Stromal cell of bone marrow (primary cell): ENCODE measurements around the gene EIF4E.
"Not testable (repeated sequence)": the region's sequence is repeated elsewhere in the genome, so short reads cannot be mapped to it uniquely, and the experiment has no call there.

ENCODE experiments used
- DNase-seq: peaks from one replicate; pipeline ENCODE4 v3.0.0-alpha.2; 2012; ENCODE audit warnings: low read depth

Gene EIF4E

GRCh38 chr4:98873059-98873458 is 55.9 kb downstream of the EIF4E start:
- DNase-seq: peak; percentile 17

DNA sequence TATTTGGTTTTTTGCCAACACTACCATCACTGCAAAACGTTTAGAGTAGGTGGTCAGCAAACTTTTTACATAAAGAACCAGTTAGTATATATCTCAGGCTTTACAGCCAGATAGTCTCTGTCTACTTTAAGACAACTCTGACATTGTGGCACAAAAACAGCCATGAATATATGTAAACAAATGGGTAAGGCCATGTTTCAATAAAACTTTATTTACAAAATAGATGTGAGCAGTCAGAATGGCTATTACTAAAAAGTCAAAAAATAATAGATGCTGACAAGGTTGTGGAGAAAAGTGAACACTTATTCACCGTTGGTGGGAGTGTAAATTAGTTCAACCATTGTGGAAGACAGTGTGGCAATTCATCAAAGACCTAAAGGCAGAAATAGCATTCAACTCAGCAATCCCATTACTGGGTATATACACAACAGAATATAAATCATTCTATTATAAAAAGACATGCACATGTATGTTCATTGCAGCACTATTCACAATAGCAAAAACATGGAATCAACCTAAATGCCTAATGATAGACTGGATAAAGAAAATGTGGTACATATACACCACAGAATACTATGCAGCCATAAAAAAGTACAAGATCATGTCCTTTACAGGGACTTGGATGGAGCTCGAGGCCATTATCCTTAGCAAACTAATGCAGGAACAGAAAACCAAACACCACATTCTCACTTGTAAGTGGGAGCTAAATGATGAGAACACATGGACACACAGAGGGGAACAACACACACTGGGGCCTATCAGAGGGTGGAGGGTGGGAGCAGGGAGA is 56.6 kb downstream of the EIF4E start:
- DNase-seq: not testable (repeated sequence)

DNA sequence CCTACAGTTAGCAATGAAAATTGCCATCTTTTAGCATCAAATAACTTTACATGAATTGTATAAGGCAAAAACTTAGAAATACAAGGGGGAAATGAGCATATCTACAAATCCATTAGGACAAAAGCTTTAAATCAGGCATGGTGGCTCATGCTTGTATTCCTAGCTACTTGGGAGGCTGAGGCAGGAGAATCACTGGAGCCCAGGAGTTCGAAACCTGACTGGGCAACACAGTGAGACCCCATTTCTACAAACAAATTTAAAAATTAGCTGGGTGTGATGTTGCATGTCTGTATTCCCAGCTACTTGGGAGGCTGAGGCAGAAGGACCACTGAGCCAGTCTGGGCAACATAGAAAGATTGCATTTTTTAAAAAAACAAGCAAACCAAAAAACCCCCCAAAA is 61.3 kb downstream of the EIF4E start:
- DNase-seq: no peak

DNA sequence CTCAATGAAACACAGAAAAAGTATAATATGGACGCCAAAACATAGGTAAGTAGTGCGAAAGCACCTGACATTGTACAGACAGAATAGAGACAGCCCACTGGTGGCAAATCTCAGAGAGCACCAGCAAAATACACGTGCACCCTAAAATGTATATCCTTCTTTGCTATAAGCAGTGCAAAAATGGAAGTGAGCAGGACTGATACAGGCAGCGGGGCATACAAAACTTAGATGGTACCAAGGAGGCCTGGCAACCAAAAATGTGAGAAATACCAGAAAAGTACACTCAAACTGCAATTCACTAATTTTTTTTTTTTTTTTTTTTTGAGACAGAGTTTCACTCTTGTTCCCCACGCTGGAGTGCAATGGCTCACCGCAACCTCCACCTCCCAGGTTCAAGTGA is 63.9 kb downstream of the EIF4E start:
- DNase-seq: no peak

DNA sequence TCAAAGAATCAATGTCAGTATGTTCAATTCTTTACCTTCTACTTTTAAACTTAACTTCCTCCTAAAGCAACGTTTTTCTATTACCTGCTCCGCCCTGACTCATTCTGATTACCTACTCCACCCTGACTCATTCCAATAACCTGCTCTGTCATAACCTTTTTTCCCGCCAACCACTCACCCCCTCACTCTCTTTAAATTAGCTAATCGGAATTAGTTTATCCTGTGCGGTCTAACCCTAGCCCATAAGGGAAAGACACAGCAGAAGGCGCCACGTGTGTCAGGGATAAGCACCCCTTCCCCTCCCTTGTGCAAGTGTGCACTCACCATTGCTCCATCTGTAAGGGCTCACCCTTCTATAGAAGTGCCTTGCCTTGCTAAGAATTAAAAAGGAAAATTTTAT is 64.4 kb downstream of the EIF4E start:
- no peak for DNase-seq

DNA sequence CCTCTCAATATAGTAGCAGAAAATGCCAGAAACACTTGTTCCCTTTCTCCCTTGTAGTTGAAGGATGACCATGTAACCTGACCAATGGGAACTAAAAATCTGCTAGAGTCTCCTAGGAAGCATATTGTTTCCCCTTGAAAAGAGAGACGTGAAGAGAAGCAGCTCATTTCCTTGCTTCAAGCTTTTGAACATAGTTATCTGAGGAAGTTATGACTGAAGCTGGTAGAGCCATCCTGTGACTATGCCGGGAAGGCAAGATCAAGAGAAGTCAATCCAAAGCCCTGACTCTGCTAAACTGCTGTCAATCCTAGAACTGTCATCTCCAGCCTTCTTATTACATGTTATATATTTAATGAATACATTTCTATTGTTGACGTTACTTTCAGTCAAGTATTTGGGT is 66.6 kb downstream of the EIF4E start:
- DNase-seq: no peak

DNA sequence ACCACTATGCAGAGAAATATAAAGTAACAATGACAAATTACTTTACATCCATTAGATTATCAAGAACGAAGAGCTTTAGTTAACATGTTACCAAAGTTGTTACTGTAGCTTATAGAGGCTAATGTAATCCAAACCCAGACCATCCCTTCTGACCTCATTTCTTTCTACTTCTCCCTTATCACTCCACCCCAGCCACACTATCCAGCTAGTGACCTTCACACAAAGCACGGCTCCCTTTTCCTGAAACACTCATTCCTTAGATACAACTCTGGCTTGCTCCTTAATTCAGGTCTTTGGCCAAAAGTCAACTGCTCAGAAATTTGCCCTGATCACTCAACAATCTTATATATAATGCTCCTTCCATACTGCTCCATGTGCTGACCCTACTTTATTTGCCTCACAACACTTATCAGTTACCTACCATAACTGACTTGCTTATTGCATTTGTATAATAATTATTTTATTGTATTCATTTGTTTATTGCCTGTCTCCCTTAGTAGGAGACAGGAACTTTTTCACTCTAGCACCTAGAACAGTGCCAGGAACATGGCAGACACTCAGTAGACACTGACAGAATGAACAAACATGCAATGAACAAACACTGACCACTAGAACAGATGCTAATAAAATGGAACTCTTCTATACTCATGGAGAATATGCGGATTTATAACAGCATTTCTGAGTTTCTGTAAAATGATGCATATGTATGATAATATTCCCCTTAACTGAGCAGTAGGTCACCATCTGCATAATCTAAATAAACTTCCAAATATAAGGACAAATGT is 67.6 kb downstream of the EIF4E start:
- no peak for DNase-seq

DNA sequence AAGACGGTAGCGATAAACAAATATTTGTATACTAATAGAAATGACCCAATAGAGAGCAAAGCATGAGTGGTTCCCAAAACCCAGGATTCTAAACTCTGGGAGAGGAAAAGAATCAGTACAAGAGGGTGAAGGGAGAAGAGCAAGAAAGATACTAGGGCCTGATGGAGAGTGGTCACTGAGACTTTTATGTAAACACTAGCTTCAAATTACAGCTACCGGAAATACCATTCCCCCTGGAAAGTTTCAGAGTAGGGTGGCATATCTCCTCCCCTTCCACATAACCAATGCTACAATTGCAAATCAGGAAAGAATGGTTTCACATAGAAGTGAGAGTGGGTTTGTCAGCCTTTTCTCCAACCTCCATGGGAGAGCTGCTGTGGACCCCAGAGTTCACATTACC is 77.1 kb downstream of the EIF4E start:
- DNase-seq: no peak

- DNase-seq: no peak
These were observed 78.0 kb downstream of the EIF4E start for GRCh38 chr4:98850937-98851336.

- no peak for DNase-seq
These were observed 80.5 kb downstream of the EIF4E start for GRCh38 chr4:98848448-98848847.

- no peak for DNase-seq
These were observed 83.0 kb downstream of the EIF4E start for GRCh38 chr4:98845960-98846359.

DNA sequence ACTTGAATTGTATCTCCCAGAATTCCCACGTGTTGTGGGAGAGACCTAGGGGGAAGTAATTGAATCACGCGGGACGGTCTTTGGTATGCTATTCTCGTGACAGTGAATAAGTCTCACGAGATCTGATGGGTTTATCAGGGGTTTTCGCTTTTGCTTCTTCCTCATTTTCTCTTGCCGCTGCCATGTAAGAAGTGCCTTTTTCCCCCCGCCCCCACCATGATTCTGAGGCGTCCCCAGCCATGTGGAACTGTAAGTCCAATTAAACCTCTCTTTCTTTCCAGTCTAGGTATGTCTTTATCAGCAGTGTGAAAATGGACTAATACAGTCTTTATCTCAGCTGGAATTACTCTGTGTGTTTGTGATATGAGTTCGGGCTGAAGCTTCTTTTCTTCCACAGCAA is 86.0 kb downstream of the EIF4E start:
- not testable (repeated sequence) for DNase-seq

GRCh38 chr4:98838977-98839618 is 89.8 kb downstream of the EIF4E start:
- DNase-seq: no peak

DNA sequence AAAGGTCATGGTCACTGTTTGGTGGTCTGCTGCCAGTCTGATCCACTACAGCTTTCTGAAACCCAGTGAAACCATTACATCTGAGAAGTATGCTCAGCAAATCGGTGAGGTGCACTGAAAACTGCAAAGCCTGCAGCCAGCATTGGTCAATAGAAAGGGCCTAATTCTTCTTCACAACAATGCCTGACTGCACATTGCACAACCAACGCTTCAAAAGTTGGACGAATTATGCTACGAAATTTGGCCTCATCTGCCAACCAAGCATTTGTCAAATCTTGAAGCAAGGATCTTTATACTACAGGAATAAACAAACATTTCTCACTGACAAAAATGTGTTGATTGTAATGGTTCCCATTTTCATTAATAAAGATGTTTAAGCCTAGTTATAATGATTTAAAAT is 90.4 kb downstream of the EIF4E start:
- no peak for DNase-seq

DNA sequence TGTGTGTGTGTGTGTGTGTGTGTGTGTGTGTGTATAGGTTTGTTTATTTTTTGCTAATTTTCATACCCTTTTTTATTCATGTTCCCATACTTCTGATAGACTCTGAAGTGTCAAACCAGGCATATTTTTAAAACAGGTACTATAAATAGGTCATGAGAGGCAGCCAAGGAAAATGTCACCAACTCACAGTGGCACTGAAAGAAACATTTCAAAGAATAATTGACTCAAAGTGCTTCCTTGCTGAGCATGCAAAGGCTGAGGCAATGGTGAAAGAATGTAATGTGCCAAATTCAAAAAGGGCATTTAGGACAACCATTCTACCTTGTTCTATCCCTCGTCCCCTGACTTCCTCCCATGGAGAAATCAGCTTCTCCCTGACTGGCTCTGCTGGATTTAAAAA is 95.5 kb downstream of the EIF4E start:
- no peak for DNase-seq

DNA sequence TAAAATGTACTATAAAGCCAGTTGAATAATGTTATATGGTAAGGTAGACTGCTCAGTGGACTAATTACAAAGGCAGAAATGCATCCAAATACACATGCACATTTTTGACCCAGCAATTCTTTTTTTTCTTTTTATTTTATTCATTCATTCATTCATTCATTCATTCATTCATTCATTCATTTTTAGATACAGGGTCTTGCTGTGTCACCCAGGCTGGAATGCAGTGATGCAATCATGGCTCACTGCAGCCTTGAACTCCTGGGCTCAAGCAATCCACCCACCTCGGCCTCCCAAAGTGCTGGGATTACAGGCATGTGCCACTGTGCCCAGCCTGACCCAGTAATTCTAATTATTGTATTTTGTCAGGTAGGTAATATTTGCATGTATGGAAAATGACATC is 97.9 kb downstream of the EIF4E start:
- DNase-seq: not testable (repeated sequence)
